DND-41 (cell line): ENCODE measurements around the gene PHLPP1.

Source experiments
- CTCF ChIP-seq: IDR thresholded peaks from 2 replicates; pipeline ENCODE4 v1.5.1; 2012; ENCODE audit warnings: borderline replicate concordance, low read length, moderate library complexity, mild to moderate bottlenecking; ENCODE audit not compliant: poor library complexity, severe bottlenecking; ENCODE audit errors: extremely low read depth
- EZH2 ChIP-seq: IDR thresholded peaks from 3 replicates; pipeline ENCODE4 v1.6.1; 2012; ENCODE audit warnings: borderline replicate concordance, low read depth, mild to moderate bottlenecking, moderate library complexity, low read length, inconsistent platforms; ENCODE audit not compliant: severe bottlenecking

- TF ChIP-seq CTCF, result no peak
- TF ChIP-seq EZH2, result no peak
Observed at GRCh38 chr18:62720766-62721613, 5.6 kb downstream of the PHLPP1 start.
